ENCODE data around the gene FAM43B. TPM values are rescaled to one million over a fixed set of nuclear protein-coding genes. Genes with fewer than 3 reads are reported as not detected.
A peak's percentile ranks its signal among the peaks of the same experiment; 100 is the strongest.

FAM43B gene
- total and polyA plus RNA-seq, 9 donors, result 0.04 to 1.1 (median 0.41) TPM; not detected in 3

- Histone ChIP-seq H3K36me3 (no peaks in the 10 kb centered on the region), H3K4me1 (ENCODE audit: insufficient read depth) (peaks cover 5% of the 10 kb centered on the region), H3K27ac (peak overlapping the region in 1 of 2 donors; percentile 59), H3K4me3 (no peak overlapping the region), H3K27me3 (no peaks in the 10 kb centered on the region), H3K9me3 (no peaks in the 10 kb centered on the region)
- intact Hi-C loops (cut with DNase I), result no loop called here
- DNase-seq, result peak; percentile 36 to 55 (median 41)
- WGBS, 3 donors, result 26 to 35% (median 34%) methylated on average over 12 of the region's 12 CpGs
- TF ChIP-seq CTCF (IDR thresholded peaks at IDR 0.05), result no peak
- no peak for TF ChIP-seq POLR2A (IDR thresholded peaks at IDR 0.05)
Observed at GRCh38 chr1:20534659-20535417, 17.5 kb upstream of the FAM43B start.

- intact Hi-C loops (cut with DNase I), result no loop called here
- 30 to 36% (median 30%) methylated on average over 2 of the region's 2 CpGs for WGBS, 3 donors
- no peak for DNase-seq
- Histone ChIP-seq H3K36me3 (no peaks in the 10 kb centered on the region), H3K4me3 (no peak overlapping the region), H3K27me3 (no peaks in the 10 kb centered on the region), H3K27ac (no peak overlapping the region), H3K4me1 (ENCODE audit: insufficient read depth) (peaks cover 5% of the 10 kb centered on the region), H3K9me3 (no peaks in the 10 kb centered on the region)
- TF ChIP-seq CTCF (IDR thresholded peaks at IDR 0.05) (no peak), POLR2A (IDR thresholded peaks at IDR 0.05) (no peak), EP300 (IDR thresholded peaks at IDR 0.05) (no peak)
Observed at GRCh38 chr1:20538227-20538626, 14.1 kb upstream of the FAM43B start.

- peaks cover 5% of the 10 kb centered on the region for H3K4me1 ChIP-seq (ENCODE audit: insufficient read depth)
- no peak overlapping the region for H3K27ac ChIP-seq
- no peaks in the 10 kb centered on the region for H3K9me3 ChIP-seq
- H3K36me3 ChIP-seq, result no peaks in the 10 kb centered on the region
- intact Hi-C loops (cut with DNase I), result no loop called here
- no peak for TF ChIP-seq POLR2A (IDR thresholded peaks at IDR 0.05)
- no peak for TF ChIP-seq CTCF (IDR thresholded peaks at IDR 0.05)
- TF ChIP-seq EP300 (IDR thresholded peaks at IDR 0.05), result no peak
- no peak overlapping the region for H3K4me3 ChIP-seq
- WGBS, 3 donors, result 67 to 80% (median 73%) methylated on average over 3 of the region's 3 CpGs
- H3K27me3 ChIP-seq, result no peaks in the 10 kb centered on the region
- no peak for DNase-seq
Observed at GRCh38 chr1:20538760-20539551, 13.4 kb upstream of the FAM43B start.

- H3K27me3 ChIP-seq, result no peaks in the 10 kb centered on the region
- TF ChIP-seq CTCF (IDR thresholded peaks at IDR 0.05) (no peak), EP300 (IDR thresholded peaks at IDR 0.05) (no peak), POLR2A (IDR thresholded peaks at IDR 0.05) (no peak)
- no peaks in the 10 kb centered on the region for H3K36me3 ChIP-seq
- H3K4me1 ChIP-seq (ENCODE audit: insufficient read depth), result no peaks in the 10 kb centered on the region
- WGBS, 3 donors, result 80 to 94% (median 83%) methylated on average over 1 of the region's 1 CpG
- H3K9me3 ChIP-seq, result no peaks in the 10 kb centered on the region
- no peak overlapping the region for H3K27ac ChIP-seq
- H3K4me3 ChIP-seq, result no peak overlapping the region
- intact Hi-C loops (cut with DNase I), result no loop called here
- no peak for DNase-seq
Observed at GRCh38 chr1:20540281-20540680, 12.1 kb upstream of the FAM43B start.

Measured in ovary (tissue), 9 donors.